ENCODE results near the gene EYS.
"Not testable (repeated sequence)": the region's sequence is repeated elsewhere in the genome, so short reads cannot be mapped to it uniquely, and the experiment has no call there.

EYS gene

GRCh38 chr6:64030950-64031618 lies 1675.9 kb downstream of the EYS start:
- DNase-seq (ENCODE audit: extremely low read depth in 1 of 2, low read depth in 1 of 2) = not testable (repeated sequence)

GRCh38 chr6:64023693-64024092 lies 1683.3 kb downstream of the EYS start:
- DNase-seq (ENCODE audit: extremely low read depth in 1 of 2, low read depth in 1 of 2) = no peak

DNA sequence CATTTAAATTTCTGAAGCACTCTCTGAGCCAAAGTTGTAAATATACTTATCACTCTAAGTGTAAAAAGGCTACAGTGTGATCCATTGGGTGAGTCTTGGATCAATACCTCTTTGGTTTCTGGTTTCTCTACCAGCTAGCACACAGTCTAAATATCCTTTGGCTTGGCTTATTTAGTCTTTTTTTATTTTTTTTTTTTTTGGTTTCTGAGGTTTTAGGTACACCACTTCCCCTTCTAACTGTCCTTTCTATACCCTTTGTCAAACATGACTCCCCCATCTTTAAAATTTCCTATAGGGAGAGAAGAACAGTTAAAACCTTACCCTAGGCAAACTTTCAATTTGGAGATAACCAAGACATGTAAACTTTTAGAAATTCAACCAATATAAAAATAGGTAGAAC lies 1692.4 kb downstream of the EYS start:
- DNase-seq (ENCODE audit: extremely low read depth in 1 of 2, low read depth in 1 of 2) = no peak

DNA sequence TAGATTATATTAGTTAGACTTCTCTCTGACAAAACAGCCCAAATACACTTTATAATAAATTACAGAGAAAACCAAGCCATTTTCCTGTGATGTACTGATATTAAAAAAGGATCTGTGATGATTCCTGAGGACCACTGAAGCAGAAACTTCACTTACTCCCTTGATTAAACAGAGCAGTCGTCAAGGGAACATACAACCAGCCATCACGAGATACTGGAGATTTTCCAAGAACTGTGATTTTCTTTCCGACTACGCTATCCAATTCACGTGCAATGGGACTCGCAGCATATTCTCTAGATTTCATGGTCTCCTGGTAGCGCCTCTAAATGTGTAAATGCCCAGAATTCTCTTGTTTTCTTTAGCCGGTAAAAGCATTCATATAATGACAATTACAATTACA lies 1694.0 kb downstream of the EYS start:
- DNase-seq (ENCODE audit: extremely low read depth in 1 of 2, low read depth in 1 of 2) = no peak

DNA sequence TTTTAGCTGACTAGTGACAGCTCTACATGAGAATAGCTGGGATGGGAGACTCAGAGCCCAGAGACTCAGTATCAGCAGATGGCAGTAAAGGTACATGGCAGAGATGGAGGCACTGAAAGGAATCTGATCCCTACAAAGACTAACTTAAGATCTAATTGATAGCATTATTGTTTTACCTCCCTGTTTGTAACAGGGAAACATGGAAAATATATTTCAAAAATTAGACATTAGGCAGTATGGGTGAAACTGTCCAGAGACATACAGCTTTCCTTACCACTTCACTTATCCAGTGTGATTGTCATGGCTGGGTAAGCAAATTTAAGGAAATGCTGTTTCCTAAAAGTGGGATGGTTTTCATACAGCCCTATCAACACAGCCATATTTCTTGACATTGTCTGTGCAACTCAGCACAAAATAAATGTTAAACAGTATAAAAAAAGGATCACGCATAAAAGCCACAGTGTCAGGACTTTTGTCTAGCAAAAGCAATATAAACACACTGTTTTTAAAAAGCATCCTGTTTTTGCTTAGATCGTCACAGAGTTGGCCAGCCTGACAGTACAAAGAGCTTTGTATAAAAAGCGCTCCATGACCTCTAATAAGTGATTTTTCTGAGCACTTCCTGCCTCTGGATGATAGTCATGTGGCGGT lies 1694.5 kb downstream of the EYS start:
- DNase-seq (ENCODE audit: extremely low read depth in 1 of 2, low read depth in 1 of 2) = no peak

- no peak for DNase-seq (ENCODE audit: extremely low read depth in 1 of 2, low read depth in 1 of 2)
These were observed 1696.4 kb downstream of the EYS start for GRCh38 chr6:64010666-64011065.

DNA sequence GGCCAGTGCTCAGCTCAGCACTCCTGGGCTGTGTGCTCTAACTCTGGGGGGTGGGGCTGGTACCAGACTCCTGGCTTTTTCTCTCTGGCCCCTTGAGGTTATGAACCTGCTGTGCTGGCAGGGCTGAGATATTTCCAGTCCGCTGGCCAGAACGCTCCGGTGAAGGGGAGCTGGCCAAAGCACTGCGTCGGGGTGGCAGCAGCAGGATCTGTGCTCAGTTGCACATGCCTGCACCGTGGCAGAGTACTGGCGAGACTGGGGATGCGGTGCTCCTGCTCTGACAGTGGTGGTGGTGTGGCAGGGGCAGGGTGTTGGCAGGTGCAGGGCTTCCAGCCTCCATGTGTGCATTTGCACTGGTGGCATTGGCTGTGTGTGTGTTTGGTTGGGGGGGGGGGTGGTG lies 1697.0 kb downstream of the EYS start:
- no peak for DNase-seq (ENCODE audit: extremely low read depth in 1 of 2, low read depth in 1 of 2)

- no peak for DNase-seq (ENCODE audit: extremely low read depth in 1 of 2, low read depth in 1 of 2)
These were observed 1700.8 kb downstream of the EYS start for GRCh38 chr6:64006246-64006645.

- no peak for DNase-seq (ENCODE audit: extremely low read depth in 1 of 2, low read depth in 1 of 2)
These were observed 1706.1 kb downstream of the EYS start for GRCh38 chr6:64000818-64001491.

DNA sequence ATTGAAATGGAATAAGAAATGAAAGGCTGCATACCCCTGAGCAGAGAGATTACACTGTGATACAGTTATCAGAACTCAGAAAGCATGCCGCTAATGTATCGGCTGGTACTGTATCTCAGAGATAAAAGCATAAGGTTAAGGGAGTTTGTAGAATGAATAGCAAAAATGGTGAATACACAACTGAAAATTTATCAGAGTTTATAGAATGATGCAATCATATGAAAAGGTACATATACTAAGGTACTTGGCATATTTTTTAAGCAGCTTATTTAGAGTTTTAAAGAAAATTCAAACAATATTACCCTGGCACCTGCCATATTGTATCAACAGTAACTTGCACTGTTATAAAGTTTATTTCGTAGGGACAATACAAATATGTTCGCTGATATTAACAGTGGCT lies 1707.4 kb downstream of the EYS start:
- DNase-seq (ENCODE audit: extremely low read depth in 1 of 2, low read depth in 1 of 2) = no peak

- DNase-seq (ENCODE audit: extremely low read depth in 1 of 2, low read depth in 1 of 2) = no peak
These were observed 1708.0 kb downstream of the EYS start for GRCh38 chr6:63998991-63999390.

GRCh38 chr6:63997734-63998133 lies 1709.3 kb downstream of the EYS start:
- no peak for DNase-seq (ENCODE audit: extremely low read depth in 1 of 2, low read depth in 1 of 2)

DNA sequence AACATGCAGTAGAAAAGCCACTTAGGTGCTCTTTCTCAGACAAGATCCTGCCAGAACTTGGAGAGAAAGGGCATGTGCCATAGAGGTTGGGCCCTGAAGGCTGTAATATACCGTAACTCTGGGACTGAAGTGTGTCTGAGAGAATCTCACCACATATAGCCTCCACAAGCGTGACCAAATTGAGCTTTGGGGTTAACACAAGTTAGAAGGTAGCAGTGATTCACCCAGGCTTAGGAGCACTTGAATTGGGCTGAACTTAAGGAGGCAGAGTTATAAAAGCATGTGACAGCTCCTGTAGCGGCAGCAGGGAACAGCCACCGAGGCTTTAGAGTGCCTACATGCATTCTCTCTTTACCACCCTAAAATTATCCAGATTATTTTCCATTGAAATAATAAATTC lies 1709.8 kb downstream of the EYS start:
- DNase-seq (ENCODE audit: extremely low read depth in 1 of 2, low read depth in 1 of 2) = no peak

DNA sequence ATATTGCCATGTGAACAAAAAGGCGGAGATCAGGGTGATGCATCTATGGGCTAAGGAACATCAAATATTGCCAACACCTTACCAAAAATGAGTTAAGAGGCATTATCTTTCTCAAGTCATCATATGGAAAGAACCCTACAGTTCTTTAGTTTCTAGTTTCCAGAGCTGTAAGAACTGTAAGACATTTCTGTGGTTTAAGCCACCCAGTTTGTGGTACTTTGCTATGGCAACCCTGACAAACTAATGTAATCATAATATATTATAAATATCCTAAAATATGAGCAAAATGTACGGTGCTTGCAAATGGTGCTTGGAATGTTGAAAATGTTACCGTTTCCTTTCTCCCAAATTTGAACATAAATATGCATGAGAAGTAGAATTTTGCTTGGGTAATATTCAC lies 1721.8 kb downstream of the EYS start:
- DNase-seq (ENCODE audit: extremely low read depth in 1 of 2, low read depth in 1 of 2) = no peak

DNA sequence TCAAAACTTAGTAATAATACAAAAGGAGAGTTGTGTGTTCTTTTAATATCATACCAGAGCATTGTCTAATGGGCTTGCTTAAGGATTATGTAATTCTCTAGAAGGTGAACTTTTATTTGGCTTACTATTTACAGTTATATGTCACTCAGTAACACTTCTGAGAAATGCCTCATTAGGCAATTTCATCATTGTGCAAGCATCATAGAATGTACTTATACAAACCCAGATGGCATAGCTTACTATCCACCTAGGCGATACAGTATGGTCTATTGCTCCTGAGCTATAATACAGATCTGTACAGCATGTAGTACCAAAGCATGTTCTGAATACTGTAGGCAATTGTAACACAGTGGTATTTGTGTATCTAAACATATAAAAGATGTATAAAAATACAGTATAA lies 1731.3 kb downstream of the EYS start:
- DNase-seq (ENCODE audit: extremely low read depth in 1 of 2, low read depth in 1 of 2) = no peak

DNA sequence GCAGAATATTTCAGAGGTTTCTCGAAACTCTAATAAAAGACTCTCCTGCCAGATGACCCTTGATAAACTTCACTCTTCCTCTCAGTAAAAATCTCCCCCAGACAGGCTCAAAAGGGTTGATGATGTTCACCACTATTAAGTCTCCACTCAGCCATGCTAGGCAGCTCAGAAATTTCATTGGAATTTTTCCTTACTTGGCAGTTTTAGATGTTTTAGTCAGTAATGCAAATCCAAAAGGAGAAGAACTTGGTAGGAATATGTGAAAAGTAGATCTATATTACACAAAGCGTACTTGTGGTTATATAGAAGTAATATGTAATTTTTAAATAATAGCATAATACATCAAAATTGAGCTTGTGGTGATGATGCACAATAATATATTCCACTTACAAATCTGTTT lies 1738.4 kb downstream of the EYS start:
- no peak for DNase-seq (ENCODE audit: extremely low read depth in 1 of 2, low read depth in 1 of 2)

GRCh38 chr6:63964366-63964765 lies 1742.7 kb downstream of the EYS start:
- DNase-seq (ENCODE audit: extremely low read depth in 1 of 2, low read depth in 1 of 2) = no peak

DNA sequence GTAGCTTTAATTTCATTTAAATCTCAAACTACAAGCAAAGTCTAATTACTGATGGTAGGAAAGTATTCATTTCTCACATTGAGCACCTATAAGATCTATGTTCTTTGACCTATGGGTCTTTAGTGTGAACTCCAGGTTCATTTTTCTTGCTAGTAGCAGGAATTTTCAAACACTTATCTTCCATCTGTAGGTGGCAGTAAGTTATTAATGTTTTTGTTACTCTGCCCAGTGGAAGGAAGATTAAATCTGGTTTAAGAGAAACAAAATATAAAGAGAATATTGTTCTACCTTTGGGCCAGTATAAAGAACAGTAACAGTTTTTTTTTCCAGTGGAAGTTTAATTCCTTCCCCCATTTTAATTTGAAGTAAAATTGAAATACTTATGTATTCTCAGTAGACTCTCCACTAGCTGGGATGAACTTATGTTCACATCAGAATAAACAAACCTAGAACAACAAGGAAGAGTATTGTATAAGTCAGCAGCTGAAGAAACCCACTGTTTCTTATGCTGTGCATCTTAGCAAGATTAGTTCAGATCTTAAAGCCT lies 1743.2 kb downstream of the EYS start:
- no peak for DNase-seq (ENCODE audit: extremely low read depth in 1 of 2, low read depth in 1 of 2)

DNA sequence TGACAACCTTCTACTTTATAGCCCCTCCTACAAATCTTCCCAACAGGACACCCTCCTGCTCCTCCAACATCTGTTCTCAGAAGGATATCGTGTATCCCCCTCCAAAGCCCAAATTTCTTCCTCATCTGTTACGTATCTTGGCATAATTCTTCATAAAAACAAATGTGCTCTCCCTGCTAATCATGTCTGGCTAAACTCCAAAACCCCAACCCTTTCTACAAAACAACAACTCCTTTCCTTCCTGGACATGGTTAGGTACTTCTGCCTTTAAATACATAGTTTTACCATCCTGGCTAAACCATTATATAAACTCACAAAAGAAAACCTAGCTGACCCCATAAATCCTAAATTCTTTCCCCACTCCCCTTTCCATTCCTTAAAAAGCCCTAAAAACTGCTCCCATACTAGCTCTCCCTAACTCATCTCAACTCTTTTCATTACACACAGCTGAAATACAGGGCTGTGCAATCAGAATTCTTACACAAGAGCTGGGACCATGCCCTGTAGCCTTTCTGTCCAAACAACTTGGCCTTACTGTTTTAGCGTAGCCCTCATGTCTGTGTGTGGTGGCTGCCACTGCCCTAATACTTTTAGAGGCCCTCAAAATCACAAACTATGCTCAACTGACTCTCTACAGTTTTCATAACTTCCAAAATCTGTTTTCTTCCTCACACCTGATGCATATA lies 1753.5 kb downstream of the EYS start:
- not testable (repeated sequence) for DNase-seq (ENCODE audit: extremely low read depth in 1 of 2, low read depth in 1 of 2)

- DNase-seq (ENCODE audit: extremely low read depth in 1 of 2, low read depth in 1 of 2) = no peak
These were observed 1759.1 kb downstream of the EYS start for GRCh38 chr6:63947792-63948529.

DNA sequence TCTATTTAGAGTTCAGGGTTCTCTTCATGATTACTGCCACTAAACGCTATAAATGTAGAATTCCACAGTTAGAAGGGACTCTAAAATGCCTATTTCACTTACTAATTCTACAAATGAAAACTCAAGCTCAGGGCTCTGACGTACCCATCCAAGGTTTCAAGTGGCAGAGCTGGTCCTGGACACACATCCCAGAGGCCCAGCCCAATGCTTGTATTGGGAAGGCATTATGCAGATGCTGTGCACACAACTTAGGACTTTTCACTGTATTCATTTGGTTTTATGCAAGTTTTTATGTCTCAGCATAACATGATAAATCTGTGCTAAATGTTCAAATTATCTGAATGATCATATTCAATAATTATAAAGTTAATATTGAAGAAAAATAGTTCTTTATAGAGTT lies 1761.0 kb downstream of the EYS start:
- DNase-seq (ENCODE audit: extremely low read depth in 1 of 2, low read depth in 1 of 2) = no peak
